ENCODE measurements around the gene SH3BP4.

DNA sequence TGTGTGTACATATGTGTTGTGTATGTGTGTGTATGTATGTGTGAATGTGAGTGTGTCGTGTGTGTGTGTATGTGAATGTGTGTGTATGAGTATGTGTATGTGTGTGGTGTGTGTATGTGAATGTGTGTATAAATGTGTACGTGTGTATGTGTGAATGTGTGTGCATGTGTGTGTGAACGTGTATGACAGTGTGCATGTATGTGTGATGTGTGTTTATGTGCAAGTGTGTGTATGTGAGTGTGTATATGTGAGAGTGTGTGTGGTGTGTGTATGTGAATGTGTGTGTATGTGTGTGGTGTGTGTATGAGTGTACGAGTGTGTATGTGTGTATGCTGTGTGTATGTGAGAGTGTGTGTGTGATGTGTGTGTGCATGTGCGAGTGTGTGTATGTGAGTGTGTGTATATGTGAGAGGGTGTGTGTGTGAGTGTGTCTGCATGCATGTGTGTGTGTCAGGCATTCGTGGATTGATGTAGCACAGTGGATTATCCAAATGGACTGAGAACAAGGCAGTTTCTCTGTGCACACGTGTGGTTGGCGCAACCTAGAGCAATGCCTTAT is 127.2 kb downstream of the SH3BP4 start:
- TF ChIP-seq, protein P1, sequence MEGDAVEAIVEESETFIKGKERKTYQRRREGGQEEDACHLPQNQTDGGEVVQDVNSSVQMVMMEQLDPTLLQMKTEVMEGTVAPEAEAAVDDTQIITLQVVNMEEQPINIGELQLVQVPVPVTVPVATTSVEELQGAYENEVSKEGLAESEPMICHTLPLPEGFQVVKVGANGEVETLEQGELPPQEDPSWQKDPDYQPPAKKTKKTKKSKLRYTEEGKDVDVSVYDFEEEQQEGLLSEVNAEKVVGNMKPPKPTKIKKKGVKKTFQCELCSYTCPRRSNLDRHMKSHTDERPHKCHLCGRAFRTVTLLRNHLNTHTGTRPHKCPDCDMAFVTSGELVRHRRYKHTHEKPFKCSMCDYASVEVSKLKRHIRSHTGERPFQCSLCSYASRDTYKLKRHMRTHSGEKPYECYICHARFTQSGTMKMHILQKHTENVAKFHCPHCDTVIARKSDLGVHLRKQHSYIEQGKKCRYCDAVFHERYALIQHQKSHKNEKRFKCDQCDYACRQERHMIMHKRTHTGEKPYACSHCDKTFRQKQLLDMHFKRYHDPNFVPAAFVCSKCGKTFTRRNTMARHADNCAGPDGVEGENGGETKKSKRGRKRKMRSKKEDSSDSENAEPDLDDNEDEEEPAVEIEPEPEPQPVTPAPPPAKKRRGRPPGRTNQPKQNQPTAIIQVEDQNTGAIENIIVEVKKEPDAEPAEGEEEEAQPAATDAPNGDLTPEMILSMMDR (IDR thresholded peaks at IDR 0.05; ENCODE audit: low read depth, low read length) = no peak
- no peak for TF ChIP-seq EZH2phosphoT487 (IDR thresholded peaks at IDR 0.05; ENCODE audit: low read depth)
